CD1c-positive myeloid dendritic cell (primary cell): ENCODE measurements around the gene FBXW8.
A peak's percentile ranks its signal among the peaks of the same experiment; 100 is the strongest.

ENCODE experiments used
- DNase-seq: peaks from one replicate; pipeline ENCODE4 v3.0.0-alpha.2; 2016; ENCODE audit errors: extremely low spot score

Gene FBXW8, protein sequence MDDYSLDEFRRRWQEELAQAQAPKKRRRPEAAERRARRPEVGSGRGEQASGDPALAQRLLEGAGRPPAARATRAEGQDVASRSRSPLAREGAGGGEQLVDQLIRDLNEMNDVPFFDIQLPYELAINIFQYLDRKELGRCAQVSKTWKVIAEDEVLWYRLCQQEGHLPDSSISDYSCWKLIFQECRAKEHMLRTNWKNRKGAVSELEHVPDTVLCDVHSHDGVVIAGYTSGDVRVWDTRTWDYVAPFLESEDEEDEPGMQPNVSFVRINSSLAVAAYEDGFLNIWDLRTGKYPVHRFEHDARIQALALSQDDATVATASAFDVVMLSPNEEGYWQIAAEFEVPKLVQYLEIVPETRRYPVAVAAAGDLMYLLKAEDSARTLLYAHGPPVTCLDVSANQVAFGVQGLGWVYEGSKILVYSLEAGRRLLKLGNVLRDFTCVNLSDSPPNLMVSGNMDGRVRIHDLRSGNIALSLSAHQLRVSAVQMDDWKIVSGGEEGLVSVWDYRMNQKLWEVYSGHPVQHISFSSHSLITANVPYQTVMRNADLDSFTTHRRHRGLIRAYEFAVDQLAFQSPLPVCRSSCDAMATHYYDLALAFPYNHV

DNA sequence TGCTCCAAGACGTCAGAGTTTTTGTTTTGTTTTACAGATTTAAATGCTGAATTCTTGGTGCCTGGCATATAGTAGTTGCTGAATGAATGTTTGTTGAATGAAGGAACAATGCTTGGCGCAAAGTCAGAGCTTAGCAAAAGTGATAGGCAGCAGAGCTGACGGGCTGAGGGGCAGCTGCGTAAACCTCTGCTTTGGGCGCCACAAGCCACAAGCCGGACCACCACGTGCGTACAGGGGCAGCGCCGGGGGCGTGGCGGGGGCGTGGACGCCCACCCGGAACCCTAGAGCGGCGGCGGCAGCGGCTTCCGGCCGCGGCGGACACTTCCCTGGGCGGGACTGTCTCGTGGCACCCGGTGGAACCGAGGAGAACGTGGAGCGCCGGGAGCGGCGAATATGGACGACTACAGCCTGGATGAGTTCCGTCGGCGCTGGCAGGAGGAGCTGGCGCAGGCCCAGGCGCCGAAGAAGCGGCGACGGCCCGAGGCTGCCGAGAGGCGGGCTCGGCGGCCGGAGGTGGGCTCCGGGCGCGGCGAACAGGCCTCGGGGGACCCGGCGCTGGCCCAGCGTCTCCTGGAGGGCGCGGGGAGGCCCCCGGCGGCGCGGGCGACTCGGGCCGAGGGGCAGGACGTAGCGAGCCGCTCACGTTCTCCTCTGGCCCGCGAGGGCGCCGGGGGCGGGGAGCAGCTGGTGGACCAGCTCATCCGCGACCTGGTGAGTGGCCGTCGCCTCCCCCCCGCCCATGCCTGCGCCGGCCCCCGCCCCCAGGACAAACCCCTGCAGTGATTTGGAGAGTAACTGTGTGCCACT, at the start of gene FBXW8:
Gene FBXW8 (plus strand): TSS at position 306 of the 807 bp plus-strand sequence. CDS start 88 bp downstream, at position 394.
- DNase-seq: peak; percentile 66

GRCh38 chr12:116861320-116861719, 49.4 kb upstream of the FBXW8 start:
- DNase-seq: peak; percentile 57

DNA sequence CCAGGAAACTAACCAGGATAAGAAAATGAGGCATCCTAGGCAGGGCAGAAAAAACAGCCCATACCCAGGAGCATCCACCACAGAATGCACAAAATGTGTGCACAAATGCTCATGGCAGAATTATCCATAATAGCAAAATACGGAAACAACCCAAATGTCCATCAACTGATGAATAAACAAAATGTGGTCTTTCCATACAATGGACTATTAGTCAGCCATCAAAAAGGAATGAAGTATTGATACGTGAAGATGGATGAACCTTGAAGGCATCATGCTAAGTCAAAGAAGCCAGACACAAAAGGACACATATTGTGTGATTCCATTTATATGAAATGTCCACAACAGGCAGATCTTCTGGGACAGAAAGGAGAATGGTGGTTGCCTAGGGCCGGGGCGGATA, 48.6 kb upstream of the FBXW8 start:
- DNase-seq: no peak

- DNase-seq: peak; percentile 34
These were observed 47.4 kb upstream of the FBXW8 start for GRCh38 chr12:116863275-116863767.

DNA sequence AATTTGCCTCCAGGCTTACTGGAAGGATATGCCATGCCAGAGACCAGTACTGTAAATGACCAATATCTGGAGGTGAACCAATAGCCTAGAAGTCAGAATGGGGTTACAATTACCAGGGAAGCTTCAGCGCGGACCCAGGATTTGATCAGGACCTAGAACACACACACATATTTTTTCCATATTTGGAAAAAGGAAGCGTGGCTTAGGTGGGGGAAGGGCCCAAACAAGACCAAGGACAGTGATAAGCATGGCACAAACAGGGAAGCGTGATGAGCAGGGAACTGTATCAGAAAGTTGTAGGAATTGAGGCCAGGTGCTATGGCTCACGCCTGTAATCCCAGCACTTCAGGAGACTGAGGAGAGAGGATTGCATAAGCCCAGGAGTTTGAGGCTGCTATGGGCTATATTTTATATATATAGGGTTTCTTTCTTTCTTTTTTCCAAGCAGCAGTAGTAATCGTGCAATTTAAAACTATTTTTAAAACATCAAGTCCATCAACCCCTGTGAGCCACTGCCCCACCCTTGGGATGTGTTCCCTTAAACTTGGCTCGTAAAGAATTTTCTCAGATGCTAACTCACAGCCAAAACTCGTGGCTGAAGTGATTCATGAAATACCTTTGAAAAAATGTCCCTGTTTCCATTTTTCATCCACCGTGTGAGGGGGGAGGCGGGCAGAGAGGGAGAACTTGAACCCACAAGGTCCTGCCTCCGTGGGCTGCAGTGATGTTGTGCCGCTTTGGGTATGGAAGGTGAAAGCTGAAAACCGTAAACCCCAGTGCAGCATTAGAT, 46.2 kb upstream of the FBXW8 start:
- no peak for DNase-seq

GRCh38 chr12:116867523-116867922, 43.2 kb upstream of the FBXW8 start:
- DNase-seq: peak; percentile 43

- DNase-seq: no peak
These were observed 40.4 kb upstream of the FBXW8 start for GRCh38 chr12:116870306-116870705.

- no peak for DNase-seq
These were observed 36.3 kb upstream of the FBXW8 start for GRCh38 chr12:116874324-116874995.

GRCh38 chr12:116876151-116876869, 34.4 kb upstream of the FBXW8 start:
- no peak for DNase-seq

- DNase-seq: peak; percentile 53
These were observed 31.9 kb upstream of the FBXW8 start for GRCh38 chr12:116878567-116879508.

DNA sequence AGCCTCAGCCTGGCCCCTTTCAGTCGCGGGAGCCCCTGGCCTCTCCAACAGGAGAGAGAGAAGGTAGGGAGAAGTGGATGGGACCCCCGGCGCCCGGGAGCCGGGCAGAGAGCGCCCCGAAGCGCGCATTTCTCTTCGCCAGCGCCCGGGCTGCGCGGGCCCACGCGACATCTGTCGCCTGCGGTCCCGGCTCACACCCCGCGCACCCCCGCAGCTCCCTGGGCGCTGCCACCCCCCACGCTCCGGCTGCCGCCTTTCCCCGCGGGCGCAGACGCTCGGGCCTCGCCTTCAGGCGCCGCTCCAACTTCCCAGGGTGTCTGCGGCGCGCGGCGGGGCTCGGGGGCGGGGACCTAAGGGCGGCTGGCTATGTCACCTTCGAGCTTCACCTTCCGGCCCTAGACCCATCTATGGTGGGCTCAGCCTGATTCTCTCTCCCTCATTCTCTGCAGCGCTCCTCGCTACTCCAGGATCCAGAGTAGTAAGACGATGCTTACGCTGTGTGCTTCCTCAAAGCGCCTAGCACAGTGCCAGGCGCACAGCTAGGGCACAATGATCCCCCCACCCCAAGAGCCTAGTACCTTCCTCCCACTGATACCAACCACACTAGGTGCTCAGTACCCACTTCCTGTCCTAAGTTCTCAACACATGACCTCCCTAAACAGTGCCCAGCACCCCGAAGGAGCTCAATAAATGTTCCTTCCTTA, 31.1 kb upstream of the FBXW8 start:
- peak; percentile 20 for DNase-seq

DNA sequence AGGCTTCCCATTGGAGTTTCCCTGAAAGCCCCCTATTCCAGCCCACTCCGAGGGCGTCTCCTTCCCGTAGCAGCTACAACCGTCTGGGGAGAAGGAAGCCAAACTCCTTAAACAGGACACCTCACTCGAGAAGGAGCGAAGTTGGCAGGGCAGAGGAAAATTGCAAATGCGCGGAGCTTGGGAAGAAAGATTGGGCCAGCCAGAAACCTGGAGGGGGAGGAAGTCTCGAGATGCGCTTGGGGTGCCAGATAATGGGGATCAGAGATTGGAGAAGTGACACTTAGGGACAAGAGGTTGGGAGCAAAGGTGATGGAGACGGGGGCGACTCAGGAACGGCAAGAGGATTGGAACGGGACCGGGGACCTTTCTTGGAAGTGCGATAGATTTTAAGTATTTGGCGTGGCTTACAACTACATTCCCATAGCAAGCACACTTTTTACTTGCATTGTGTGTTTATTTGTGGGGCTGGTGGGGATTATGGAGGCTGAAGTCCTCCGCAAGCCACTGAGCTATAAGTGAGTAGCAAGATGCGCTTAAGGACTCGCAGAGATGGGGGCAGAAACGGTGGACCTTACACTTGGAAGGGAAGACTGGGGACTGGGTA, 30.4 kb upstream of the FBXW8 start:
- DNase-seq: no peak

DNA sequence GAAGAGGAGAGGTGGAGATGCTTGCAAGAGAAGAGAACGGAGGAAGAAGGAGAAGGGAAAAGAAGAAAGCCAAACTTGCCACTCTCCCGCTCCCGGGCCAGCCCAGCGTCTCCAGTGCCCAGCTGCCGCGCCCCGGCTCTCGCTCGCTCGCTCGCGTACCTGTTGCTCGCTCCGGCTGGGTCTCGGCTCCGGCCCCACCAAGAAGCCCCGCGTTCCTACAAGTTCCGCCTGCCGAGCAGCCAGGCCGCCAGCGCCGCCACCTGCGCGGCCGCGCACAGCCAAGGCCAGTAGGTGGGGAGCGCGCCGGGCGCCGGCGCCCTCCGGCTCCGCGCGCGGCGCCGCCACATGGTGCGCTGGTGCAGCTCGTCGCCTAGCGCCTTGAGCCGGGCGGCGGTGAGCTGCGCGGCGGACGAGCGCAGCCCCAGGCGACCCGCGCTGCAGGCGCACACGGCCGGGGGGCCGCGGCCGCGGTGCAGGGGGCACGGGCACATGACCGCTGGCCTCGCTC, 29.9 kb upstream of the FBXW8 start:
- DNase-seq: peak; percentile 23

DNA sequence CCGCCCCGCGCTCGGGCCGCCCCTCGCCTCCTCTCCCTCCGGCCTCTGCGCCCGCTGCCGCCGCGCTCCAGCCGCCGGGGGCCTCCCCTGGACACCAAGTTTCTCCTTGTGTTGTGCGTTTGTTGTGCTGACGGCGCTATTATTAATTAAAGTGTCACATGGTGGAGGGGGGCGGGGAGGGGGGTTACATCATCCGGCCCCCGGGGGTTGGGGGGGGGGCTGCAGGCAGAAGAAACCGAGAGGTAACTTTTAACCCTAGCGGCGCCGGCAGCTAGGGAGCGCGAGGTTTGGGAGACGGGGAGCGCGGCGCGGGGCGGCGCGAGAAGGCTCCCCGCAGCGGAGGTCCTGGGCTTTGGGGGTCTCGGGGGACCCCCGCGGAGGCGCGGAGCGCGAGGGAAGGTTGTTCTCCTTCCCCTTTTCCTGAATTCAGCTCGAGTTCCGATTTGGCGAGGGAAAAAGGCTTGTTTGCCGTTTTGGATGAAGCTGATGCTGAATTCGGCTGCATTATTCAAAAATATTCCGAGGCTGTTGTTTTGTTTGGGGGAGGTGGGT, 29.3 kb upstream of the FBXW8 start, which contains the start of gene HRK:
Gene HRK (minus strand): TSS at position 117 of the 552 bp plus-strand sequence. CDS start 134 bp downstream, outside the sequence.
- DNase-seq: no peak

DNA sequence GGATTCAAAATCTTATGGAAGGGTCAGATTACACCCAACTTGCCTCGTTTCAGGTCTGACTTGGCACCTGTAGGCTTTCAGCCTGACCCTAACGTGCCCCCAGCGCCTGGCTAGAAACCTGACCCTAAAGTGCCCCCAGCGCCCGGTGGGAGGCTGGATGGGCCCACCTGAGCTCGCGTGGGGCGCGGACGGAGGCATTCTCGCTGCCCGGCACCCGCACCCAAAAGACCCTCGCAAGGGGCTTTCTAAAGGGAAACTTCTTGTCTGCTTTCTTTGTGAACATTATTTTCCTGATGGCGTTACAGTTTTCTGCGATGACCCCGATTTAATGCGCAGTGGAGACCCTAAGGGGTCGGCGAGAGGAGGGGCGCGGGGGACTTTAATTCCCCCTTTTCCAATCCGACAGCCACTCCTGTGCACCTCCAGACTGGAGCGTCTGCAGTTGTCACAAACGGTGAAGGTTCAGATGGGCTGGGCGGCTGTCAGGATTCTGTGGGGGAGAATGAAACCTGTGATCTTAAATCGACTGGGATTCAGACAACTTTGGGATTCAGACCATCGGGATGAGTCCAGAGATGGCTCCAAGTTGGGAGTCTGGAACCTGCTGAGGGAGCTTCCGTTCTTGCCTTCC, 28.8 kb upstream of the FBXW8 start:
- no peak for DNase-seq

GRCh38 chr12:116882742-116883141, 28.0 kb upstream of the FBXW8 start:
- DNase-seq: no peak

GRCh38 chr12:116884871-116885270, 25.9 kb upstream of the FBXW8 start:
- DNase-seq: peak; percentile 40
